Gastroesophageal sphincter (tissue), 3 donors: ENCODE results near the gene USP12.

Experiments
- CTCF ChIP-seq, 4 experiments: fragments of 200-600 bp in 2 of 4; fragments of 450-650 bp in 2 of 4; sonication (generic) in 1 of 4; IDR thresholded peaks; one replicate each; pipeline ENCODE4 v1.5.1; 2017 to 2019; ENCODE audit warnings: antibody characterized with exemption in 4 of 4, mild to moderate bottlenecking in 2 of 4, moderate library complexity in 2 of 4
- POLR2AphosphoS5 ChIP-seq: sonication (generic); formaldehyde crosslinking; IDR thresholded peaks from one replicate; pipeline ENCODE4 v1.6.1; 2017; ENCODE audit warnings: antibody characterized with exemption

- TF ChIP-seq CTCF (IDR thresholded peaks at IDR 0.05) (no peak), POLR2AphosphoS5 (no peak)
Observed at GRCh38 chr13:27151798-27152599, 19.6 kb downstream of the USP12 start.
